ENCODE results near the gene TRIM51.
"Not testable (repeated sequence)": the region's sequence is repeated elsewhere in the genome, so short reads cannot be mapped to it uniquely, and the experiment has no call there.

TRIM51 gene

GRCh38 chr11:55882997-55883396 lies at the start of gene TRIM51:
Gene TRIM51 (plus strand): TSS chr11:55883297. CDS start chr11:55885429, 2,132 bp downstream.
- H3K9me3 ChIP-seq (ENCODE audit: low read depth, low read length); H3K36me3 ChIP-seq (ENCODE audit: insufficient read depth, low read length); H3K9ac ChIP-seq (ENCODE audit: insufficient read length); H3K27ac ChIP-seq; DNase-seq (ENCODE audit: low read depth, low spot score); H3K4me3 ChIP-seq: not testable (repeated sequence)

GRCh38 chr11:55838452-55838851 lies 44.6 kb upstream of the TRIM51 start, which contains the start of gene OR5D16:
Gene OR5D16 (plus strand): TSS chr11:55838752. CDS start chr11:55838752, 0 bp downstream.
- Histone ChIP-seq H3K9me3 (ENCODE audit: low read depth, low read length) (no peaks in the 10 kb centered on the region), H3K27ac (no peak within 1 kb of the TSS), H3K9ac (ENCODE audit: insufficient read length) (no peak within 1 kb of the TSS), H3K4me3 (no peak within 1 kb of the TSS), H3K36me3 (ENCODE audit: insufficient read depth, low read length) (no peaks in the 10 kb centered on the region)
- DNase-seq (ENCODE audit: low read depth, low spot score): no peak
- no peak for TF ChIP-seq POLR2AphosphoS5 (IDR thresholded peaks at IDR 0.05; ENCODE audit: borderline replicate concordance, low read depth, low read length)
- TF ChIP-seq EZH2 (IDR thresholded peaks at IDR 0.05): no peak
- TF ChIP-seq FOXP2 (optimal IDR thresholded peaks at IDR 0.05; ENCODE audit: control extremely low read depth, extremely low read length, insufficient read depth): no peak

- TF ChIP-seq FOXP2 (optimal IDR thresholded peaks at IDR 0.05; ENCODE audit: control extremely low read depth, extremely low read length, insufficient read depth) (no peak), POLR2AphosphoS5 (IDR thresholded peaks at IDR 0.05; ENCODE audit: borderline replicate concordance, low read depth, low read length) (no peak), EZH2 (IDR thresholded peaks at IDR 0.05) (no peak)
- no peaks in the 10 kb centered on the region for H3K9me3 ChIP-seq (ENCODE audit: low read depth, low read length)
- H3K4me3 ChIP-seq: no peak overlapping the region
- no peak for DNase-seq (ENCODE audit: low read depth, low spot score)
- H3K9ac ChIP-seq (ENCODE audit: insufficient read length): no peak overlapping the region
- H3K27ac ChIP-seq: no peak overlapping the region
- no peaks in the 10 kb centered on the region for H3K36me3 ChIP-seq (ENCODE audit: insufficient read depth, low read length)
Measured at GRCh38 chr11:55847453-55847852, 35.6 kb upstream of the TRIM51 start.

GRCh38 chr11:55849037-55849436 lies 34.1 kb upstream of the TRIM51 start:
- Histone ChIP-seq H3K36me3 (ENCODE audit: insufficient read depth, low read length) (no peaks in the 10 kb centered on the region), H3K27ac (no peak overlapping the region), H3K4me3 (no peak overlapping the region), H3K9me3 (ENCODE audit: low read depth, low read length) (no peaks in the 10 kb centered on the region), H3K9ac (ENCODE audit: insufficient read length) (no peak overlapping the region)
- DNase-seq (ENCODE audit: low read depth, low spot score): no peak
- no peak for TF ChIP-seq POLR2AphosphoS5 (IDR thresholded peaks at IDR 0.05; ENCODE audit: borderline replicate concordance, low read depth, low read length)
- TF ChIP-seq FOXP2 (optimal IDR thresholded peaks at IDR 0.05; ENCODE audit: control extremely low read depth, extremely low read length, insufficient read depth): no peak

DNA sequence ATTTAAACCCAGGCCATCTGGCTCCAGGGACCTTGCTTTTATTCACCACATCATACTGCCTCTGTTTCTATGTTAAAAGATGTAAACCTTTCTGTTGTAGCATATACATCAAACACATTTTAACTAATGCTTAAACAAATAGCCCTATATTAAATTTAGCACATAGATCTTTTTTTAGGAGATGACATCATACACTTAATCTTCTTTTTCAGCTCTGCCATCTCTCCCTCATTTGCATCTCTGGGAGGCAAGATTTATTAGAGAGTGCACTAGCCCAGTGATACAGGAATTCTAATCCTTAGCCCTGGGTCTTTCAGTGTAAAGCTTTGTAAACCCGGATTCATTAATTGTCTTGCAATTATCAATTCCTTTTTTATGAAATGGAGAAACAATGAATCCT lies 31.0 kb upstream of the TRIM51 start:
- no peaks in the 10 kb centered on the region for H3K9me3 ChIP-seq (ENCODE audit: low read depth, low read length)
- TF ChIP-seq POLR2AphosphoS5 (IDR thresholded peaks at IDR 0.05; ENCODE audit: borderline replicate concordance, low read depth, low read length): no peak
- no peak for TF ChIP-seq FOXP2 (optimal IDR thresholded peaks at IDR 0.05; ENCODE audit: control extremely low read depth, extremely low read length, insufficient read depth)
- TF ChIP-seq EZH2 (IDR thresholded peaks at IDR 0.05): no peak

DNA sequence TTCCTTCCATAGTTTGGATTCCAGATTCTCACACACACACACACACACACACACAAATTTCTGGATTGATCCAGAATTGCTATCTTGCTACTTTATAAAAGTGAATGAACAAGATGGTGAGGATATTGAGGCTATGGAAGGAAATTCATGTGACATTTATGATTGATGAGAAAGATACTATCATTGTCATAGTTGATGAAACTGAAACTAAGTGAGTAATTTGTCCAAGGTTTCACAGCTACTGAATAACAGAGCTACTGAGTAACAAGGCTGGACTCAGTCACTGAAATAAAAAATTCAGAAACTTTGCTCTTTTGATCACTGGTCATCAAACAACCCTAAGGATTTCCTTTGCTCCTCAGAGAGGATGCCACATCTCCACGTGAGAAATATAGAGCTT lies 28.4 kb upstream of the TRIM51 start:
- no peaks in the 10 kb centered on the region for H3K9me3 ChIP-seq (ENCODE audit: low read depth, low read length)

More for the DNA sequence above, 31.0 kb upstream of the TRIM51 start:
- no peaks in the 10 kb centered on the region for H3K36me3 ChIP-seq (ENCODE audit: insufficient read depth, low read length)
- no peak overlapping the region for H3K4me3 ChIP-seq
- DNase-seq (ENCODE audit: low read depth, low spot score): no peak
- no peak overlapping the region for H3K9ac ChIP-seq (ENCODE audit: insufficient read length)
- H3K27ac ChIP-seq: no peak overlapping the region

GRCh38 chr11:55867354-55867753 lies 15.7 kb upstream of the TRIM51 start:
- not testable (repeated sequence) for DNase-seq (ENCODE audit: low read depth, low spot score); H3K9me3 ChIP-seq (ENCODE audit: low read depth, low read length); H3K27ac ChIP-seq; H3K36me3 ChIP-seq (ENCODE audit: insufficient read depth, low read length); H3K4me3 ChIP-seq; H3K9ac ChIP-seq (ENCODE audit: insufficient read length)

More for the DNA sequence above, 28.4 kb upstream of the TRIM51 start:
- H3K27ac ChIP-seq: no peak overlapping the region
- no peak overlapping the region for H3K4me3 ChIP-seq
- DNase-seq (ENCODE audit: low read depth, low spot score): no peak
- H3K36me3 ChIP-seq (ENCODE audit: insufficient read depth, low read length): no peaks in the 10 kb centered on the region
- TF ChIP-seq EZH2 (IDR thresholded peaks at IDR 0.05) (no peak), POLR2AphosphoS5 (IDR thresholded peaks at IDR 0.05; ENCODE audit: borderline replicate concordance, low read depth, low read length) (no peak), FOXP2 (optimal IDR thresholded peaks at IDR 0.05; ENCODE audit: control extremely low read depth, extremely low read length, insufficient read depth) (no peak)
- H3K9ac ChIP-seq (ENCODE audit: insufficient read length): no peak overlapping the region

- not testable (repeated sequence) for H3K36me3 ChIP-seq (ENCODE audit: insufficient read depth, low read length); H3K9ac ChIP-seq (ENCODE audit: insufficient read length)
Measured at GRCh38 chr11:55872731-55873130, 10.4 kb upstream of the TRIM51 start.

GRCh38 chr11:55873146-55873545 lies 10.0 kb upstream of the TRIM51 start:
- not testable (repeated sequence) for H3K27ac ChIP-seq; H3K4me3 ChIP-seq; DNase-seq (ENCODE audit: low read depth, low spot score); H3K9ac ChIP-seq (ENCODE audit: insufficient read length); H3K36me3 ChIP-seq (ENCODE audit: insufficient read depth, low read length); H3K9me3 ChIP-seq (ENCODE audit: low read depth, low read length)

More at GRCh38 chr11:55872731-55873130, 10.4 kb upstream of the TRIM51 start:
- H3K4me3 ChIP-seq; H3K27ac ChIP-seq; H3K9me3 ChIP-seq (ENCODE audit: low read depth, low read length); DNase-seq (ENCODE audit: low read depth, low spot score): not testable (repeated sequence)

- H3K9me3 ChIP-seq (ENCODE audit: low read depth, low read length); H3K9ac ChIP-seq (ENCODE audit: insufficient read length); DNase-seq (ENCODE audit: low read depth, low spot score): not testable (repeated sequence)
Measured at GRCh38 chr11:55884995-55885394, 1.9 kb downstream of the TRIM51 start.

GRCh38 chr11:55885481-55885880 lies 2.4 kb downstream of the TRIM51 start:
- not testable (repeated sequence) for H3K36me3 ChIP-seq (ENCODE audit: insufficient read depth, low read length); H3K4me3 ChIP-seq; H3K9me3 ChIP-seq (ENCODE audit: low read depth, low read length); H3K27ac ChIP-seq; H3K9ac ChIP-seq (ENCODE audit: insufficient read length); DNase-seq (ENCODE audit: low read depth, low spot score)

More at GRCh38 chr11:55884995-55885394, 1.9 kb downstream of the TRIM51 start:
- H3K4me3 ChIP-seq; H3K27ac ChIP-seq; H3K36me3 ChIP-seq (ENCODE audit: insufficient read depth, low read length): not testable (repeated sequence)
